Neural cell (in vitro differentiated cells): ENCODE data around the gene GSS. TPM values are rescaled to one million over a fixed set of nuclear protein-coding genes. Genes with fewer than 3 reads are reported as not detected.

ENCODE experiments used
- H2AFZ ChIP-seq: fragments of 200-600, 300-800 bp; sonication (generic), shearing (Covaris generic); 2 replicates; pipeline ENCODE4 v1.6.0; 2014; ENCODE audit warnings: low read depth, mild to moderate bottlenecking, antibody characterized with exemption, low read length, moderate library complexity
- H3F3A ChIP-seq: fragments of 200-600 bp; shearing (Covaris generic); 2 replicates; pipeline ENCODE4 v1.6.1; 2016; ENCODE audit warnings: mild to moderate bottlenecking, moderate library complexity, mixed read lengths, antibody characterized with exemption, low read length; ENCODE audit not compliant: insufficient read depth, poor library complexity, severe bottlenecking
- H3K27ac ChIP-seq: fragments of 200-600, 300-800 bp; sonication (generic), shearing (Covaris generic); 2 replicates; pipeline ENCODE4 v1.5.1; 2014; ENCODE audit warnings: mild to moderate bottlenecking, low read length, moderate library complexity
- H3K27me3 ChIP-seq: fragments of 300-800, 200-600 bp; sonication (generic), shearing (Covaris generic); 2 replicates; pipeline ENCODE4 v1.6.0; 2014; ENCODE audit warnings: mild to moderate bottlenecking, low read depth, low read length, moderate library complexity; ENCODE audit not compliant: insufficient read depth
- H3K36me3 ChIP-seq: fragments of 300-800, 200-600 bp; sonication (generic), shearing (Covaris generic); 2 replicates; pipeline ENCODE4 v1.5.1; 2014; ENCODE audit warnings: mild to moderate bottlenecking, antibody characterized with exemption, low read length, moderate library complexity; ENCODE audit not compliant: insufficient read depth
- H3K4me2 ChIP-seq: fragments of 300-800, 200-600 bp; sonication (generic), shearing (Covaris generic); 2 replicates; pipeline ENCODE4 v1.6.0; 2014; ENCODE audit warnings: mild to moderate bottlenecking, low read length
- H3K4me3 ChIP-seq: fragments of 300-800, 200-600 bp; sonication (generic), shearing (Covaris generic); 2 replicates; pipeline ENCODE4 v1.5.1; 2014; ENCODE audit warnings: mild to moderate bottlenecking, low read length, moderate library complexity
- H3K79me2 ChIP-seq: fragments of 200-600 bp; shearing (Covaris generic); replicated peaks from 2 replicates; pipeline ENCODE4 v1.6.0; 2014; ENCODE audit warnings: mild to moderate bottlenecking, low read length, moderate library complexity; ENCODE audit not compliant: insufficient read depth
- H3K9ac ChIP-seq: fragments of 300-800, 200-600 bp; sonication (generic), shearing (Covaris generic); 2 replicates; pipeline ENCODE4 v1.6.1; 2016; ENCODE audit warnings: mild to moderate bottlenecking, low read length, mixed read lengths
- H3K9me2 ChIP-seq: fragments of 200-600 bp; shearing (Covaris generic); 2 replicates; pipeline ENCODE4 v1.6.1; 2016; ENCODE audit warnings: mild to moderate bottlenecking, low read length, mixed read lengths; ENCODE audit not compliant: insufficient read depth
- H3K9me3 ChIP-seq: fragments of 200-600, 300-800 bp; sonication (generic), shearing (Covaris generic); 2 replicates; pipeline ENCODE4 v1.6.1; 2016; ENCODE audit warnings: mild to moderate bottlenecking, mixed run types, low read length, moderate library complexity, mixed read lengths
- H4K20me1 ChIP-seq: fragments of 200-600 bp; shearing (Covaris generic); 2 replicates; pipeline ENCODE4 v1.6.1; 2016; ENCODE audit warnings: mild to moderate bottlenecking, mixed run types; ENCODE audit not compliant: insufficient read depth
- EP300 ChIP-seq: fragments of 450-650 bp; conservative IDR thresholded peaks from 2 replicates; pipeline ENCODE4 v1.6.1; 2014; ENCODE audit warnings: antibody characterized with exemption, mild to moderate bottlenecking, moderate library complexity; ENCODE audit not compliant: poor library complexity, severe bottlenecking
- EZH2 ChIP-seq: fragments of 200-600, 300-800 bp; shearing (Covaris generic), sonication (generic); IDR thresholded peaks from 2 replicates; pipeline ENCODE4 v1.6.1; 2014; ENCODE audit warnings: antibody characterized with exemption, low read length, borderline replicate concordance, mild to moderate bottlenecking; ENCODE audit not compliant: insufficient read depth, poor library complexity, severe bottlenecking
- MXI1 ChIP-seq: fragments of 450-650 bp; conservative IDR thresholded peaks from 2 replicates; pipeline ENCODE4 v1.6.1; 2014; ENCODE audit warnings: antibody characterized with exemption, mild to moderate bottlenecking; ENCODE audit not compliant: poor library complexity, severe bottlenecking
- POLR2AphosphoS5 ChIP-seq: IDR thresholded peaks from 2 replicates; pipeline ENCODE4 v1.6.1; 2012
- RAD21 ChIP-seq: fragments of 450-650 bp; conservative IDR thresholded peaks from 2 replicates; pipeline ENCODE4 v1.6.1; 2014; ENCODE audit warnings: antibody characterized with exemption, mild to moderate bottlenecking, moderate library complexity
- SMC3 ChIP-seq: fragments of 450-650 bp; conservative IDR thresholded peaks from 2 replicates; pipeline ENCODE4 v1.6.1; 2014; ENCODE audit warnings: antibody characterized with exemption, mild to moderate bottlenecking, moderate library complexity; ENCODE audit not compliant: poor library complexity
- TAF1 ChIP-seq: IDR thresholded peaks from 2 replicates; pipeline ENCODE4 v1.6.1; 2012; ENCODE audit warnings: low read depth
- polyA plus RNA-seq: library from polyadenylated mRNA; depleted of rRNA; stranded (reverse); fragments of >200 nt; gene quantifications from 2 replicates; pipeline ENCODE4 v1.2.3, GENCODE V29; 2014
- TF ChIP-seq, protein P1 (sequence below): fragments of 450-650 bp; IDR thresholded peaks from 2 replicates; pipeline ENCODE4 v1.5.1; 2014; ENCODE audit warnings: antibody characterized with exemption, mild to moderate bottlenecking, moderate library complexity; ENCODE audit not compliant: poor library complexity, severe bottlenecking
- TF ChIP-seq, protein P2 (sequence below): IDR thresholded peaks from 2 replicates; pipeline ENCODE4 v1.6.1; 2012; ENCODE audit warnings: borderline replicate concordance

The GSS gene
- polyA plus RNA-seq, 1 donor from 2014 or later: 173 TPM

DNA sequence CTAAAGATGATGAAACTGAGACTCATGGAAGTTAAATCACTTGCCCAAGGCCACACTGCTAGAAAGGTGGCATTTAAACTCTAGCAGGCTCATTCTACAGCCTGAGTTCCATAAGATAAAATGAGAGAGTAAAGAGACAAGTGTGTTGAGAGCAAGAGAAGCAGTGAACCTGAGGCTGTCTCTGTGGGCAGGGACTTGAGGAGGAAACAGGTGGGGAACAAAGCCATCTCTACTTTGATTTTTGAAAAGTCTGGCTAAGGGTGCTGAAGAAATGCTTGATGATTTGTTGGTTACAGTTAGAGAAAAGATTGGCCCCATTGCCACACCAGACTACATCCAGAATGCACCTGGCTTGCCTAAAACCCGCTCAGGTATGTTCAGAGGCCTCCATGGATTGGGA, 29.0 kb downstream of the GSS start:
- Histone ChIP-seq H3K4me3 (no peak overlapping the region), H3K27me3 (no peaks in the 10 kb centered on the region), H3K9ac (no peak overlapping the region), H4K20me1 (no peaks in the 10 kb centered on the region), H2AFZ (no peak overlapping the region), H3K36me3 (peaks cover 10% of the 10 kb centered on the region), H3K27ac (no peak overlapping the region), H3K4me2 (no peak overlapping the region), H3K79me2 (no peaks in the 10 kb centered on the region), H3K9me2 (no peaks in the 10 kb centered on the region), H3K9me3 (no peaks in the 10 kb centered on the region), H3F3A (no peaks in the 10 kb centered on the region)
- TF ChIP-seq, protein P1, sequence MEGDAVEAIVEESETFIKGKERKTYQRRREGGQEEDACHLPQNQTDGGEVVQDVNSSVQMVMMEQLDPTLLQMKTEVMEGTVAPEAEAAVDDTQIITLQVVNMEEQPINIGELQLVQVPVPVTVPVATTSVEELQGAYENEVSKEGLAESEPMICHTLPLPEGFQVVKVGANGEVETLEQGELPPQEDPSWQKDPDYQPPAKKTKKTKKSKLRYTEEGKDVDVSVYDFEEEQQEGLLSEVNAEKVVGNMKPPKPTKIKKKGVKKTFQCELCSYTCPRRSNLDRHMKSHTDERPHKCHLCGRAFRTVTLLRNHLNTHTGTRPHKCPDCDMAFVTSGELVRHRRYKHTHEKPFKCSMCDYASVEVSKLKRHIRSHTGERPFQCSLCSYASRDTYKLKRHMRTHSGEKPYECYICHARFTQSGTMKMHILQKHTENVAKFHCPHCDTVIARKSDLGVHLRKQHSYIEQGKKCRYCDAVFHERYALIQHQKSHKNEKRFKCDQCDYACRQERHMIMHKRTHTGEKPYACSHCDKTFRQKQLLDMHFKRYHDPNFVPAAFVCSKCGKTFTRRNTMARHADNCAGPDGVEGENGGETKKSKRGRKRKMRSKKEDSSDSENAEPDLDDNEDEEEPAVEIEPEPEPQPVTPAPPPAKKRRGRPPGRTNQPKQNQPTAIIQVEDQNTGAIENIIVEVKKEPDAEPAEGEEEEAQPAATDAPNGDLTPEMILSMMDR: no peak
- TF ChIP-seq TAF1: no peak

DNA sequence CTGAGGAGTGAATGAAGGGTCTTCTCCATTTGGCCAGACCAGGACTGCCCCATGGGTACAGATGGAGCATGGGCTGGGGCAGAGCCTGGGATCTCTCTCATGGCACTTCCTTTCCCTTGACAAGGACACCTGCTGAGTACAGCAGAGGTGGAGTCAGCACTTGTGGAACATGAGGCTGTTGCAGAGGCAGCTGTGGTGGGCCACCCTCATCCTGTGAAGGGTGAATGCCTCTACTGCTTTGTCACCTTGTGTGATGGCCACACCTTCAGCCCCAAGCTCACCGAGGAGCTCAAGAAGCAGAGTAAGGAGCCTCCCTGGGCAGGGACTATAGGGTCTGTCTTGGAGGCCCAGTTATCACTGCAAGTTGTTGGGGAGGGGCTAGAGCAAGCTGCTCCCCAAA, 29.6 kb downstream of the GSS start:
- Histone ChIP-seq H3K9ac (no peak overlapping the region), H3K4me2 (no peak overlapping the region), H3K79me2 (no peaks in the 10 kb centered on the region), H3K4me3 (no peak overlapping the region), H3K9me2 (no peaks in the 10 kb centered on the region), H3K27ac (no peak overlapping the region), H3K9me3 (no peaks in the 10 kb centered on the region), H2AFZ (no peak overlapping the region), H3K36me3 (peaks cover 10% of the 10 kb centered on the region), H4K20me1 (no peaks in the 10 kb centered on the region), H3F3A (no peaks in the 10 kb centered on the region), H3K27me3 (no peaks in the 10 kb centered on the region)
- TF ChIP-seq POLR2AphosphoS5 (no peak), EZH2 (no peak), TAF1 (no peak), RAD21 (no peak), MXI1 (no peak), EP300 (no peak), SMC3 (no peak)
- TF ChIP-seq, protein P2, sequence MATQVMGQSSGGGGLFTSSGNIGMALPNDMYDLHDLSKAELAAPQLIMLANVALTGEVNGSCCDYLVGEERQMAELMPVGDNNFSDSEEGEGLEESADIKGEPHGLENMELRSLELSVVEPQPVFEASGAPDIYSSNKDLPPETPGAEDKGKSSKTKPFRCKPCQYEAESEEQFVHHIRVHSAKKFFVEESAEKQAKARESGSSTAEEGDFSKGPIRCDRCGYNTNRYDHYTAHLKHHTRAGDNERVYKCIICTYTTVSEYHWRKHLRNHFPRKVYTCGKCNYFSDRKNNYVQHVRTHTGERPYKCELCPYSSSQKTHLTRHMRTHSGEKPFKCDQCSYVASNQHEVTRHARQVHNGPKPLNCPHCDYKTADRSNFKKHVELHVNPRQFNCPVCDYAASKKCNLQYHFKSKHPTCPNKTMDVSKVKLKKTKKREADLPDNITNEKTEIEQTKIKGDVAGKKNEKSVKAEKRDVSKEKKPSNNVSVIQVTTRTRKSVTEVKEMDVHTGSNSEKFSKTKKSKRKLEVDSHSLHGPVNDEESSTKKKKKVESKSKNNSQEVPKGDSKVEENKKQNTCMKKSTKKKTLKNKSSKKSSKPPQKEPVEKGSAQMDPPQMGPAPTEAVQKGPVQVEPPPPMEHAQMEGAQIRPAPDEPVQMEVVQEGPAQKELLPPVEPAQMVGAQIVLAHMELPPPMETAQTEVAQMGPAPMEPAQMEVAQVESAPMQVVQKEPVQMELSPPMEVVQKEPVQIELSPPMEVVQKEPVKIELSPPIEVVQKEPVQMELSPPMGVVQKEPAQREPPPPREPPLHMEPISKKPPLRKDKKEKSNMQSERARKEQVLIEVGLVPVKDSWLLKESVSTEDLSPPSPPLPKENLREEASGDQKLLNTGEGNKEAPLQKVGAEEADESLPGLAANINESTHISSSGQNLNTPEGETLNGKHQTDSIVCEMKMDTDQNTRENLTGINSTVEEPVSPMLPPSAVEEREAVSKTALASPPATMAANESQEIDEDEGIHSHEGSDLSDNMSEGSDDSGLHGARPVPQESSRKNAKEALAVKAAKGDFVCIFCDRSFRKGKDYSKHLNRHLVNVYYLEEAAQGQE: no peak
- TF ChIP-seq, protein P1: no peak
